Activated T-helper 1 cell treated with anti-CD3 and anti-CD28 coated beads, Interleukin-12 subunit alpha, Interleukin-12 subunit beta, Interleukin-2, Interleukin-4 antibody, amounts not matched to agents 30 ng/mL and 10 ng/mL and 1 ng/mL, durations not matched to agents 14 hours and 24 hours and 36 hours (primary cell): ENCODE measurements around the gene OR10G7. TPM values are rescaled to one million over a fixed set of nuclear protein-coding genes. Genes with fewer than 3 reads are reported as not detected.
"Not testable (repeated sequence)": the region's sequence is repeated elsewhere in the genome, so short reads cannot be mapped to it uniquely, and the experiment has no call there.

Source experiments
- DNase-seq: peaks from one replicate; pipeline ENCODE4 v3.0.0; 2021; ENCODE audit warnings: low spot score
- H3K27ac Mint-ChIP-seq: one replicate; pipeline ENCODE4 v1.8.0; 2021; ENCODE audit warnings: mild to moderate bottlenecking, mixed read lengths
- H3K27me3 Mint-ChIP-seq: one replicate; pipeline ENCODE4 v1.8.0; 2022; ENCODE audit warnings: mild to moderate bottlenecking, moderate library complexity, mixed read lengths; ENCODE audit not compliant: insufficient read depth
- H3K36me3 Mint-ChIP-seq: one replicate; pipeline ENCODE4 v1.8.0; 2021; ENCODE audit warnings: low read depth, mixed read lengths
- H3K4me1 Mint-ChIP-seq: one replicate; pipeline ENCODE4 v1.8.0; 2021; ENCODE audit warnings: low read depth, mixed read lengths
- H3K4me3 Mint-ChIP-seq: one replicate; pipeline ENCODE4 v1.8.0; 2021; ENCODE audit warnings: mild to moderate bottlenecking, moderate library complexity, mixed read lengths
- H3K9me3 Mint-ChIP-seq: one replicate; pipeline ENCODE4 v1.8.0; 2021; ENCODE audit warnings: mixed read lengths
- intact Hi-C: fragments of 100-400 bp; cut with micrococcal nuclease; formaldehyde crosslinking; loops from one replicate; pipeline ENCODE4 v1.15.1; 2024
- total RNA-seq: library from RNA; stranded (reverse); gene quantifications from 2 replicates; pipeline ENCODE4 v1.2.3, GENCODE V29; 2022

The OR10G7 gene
- total RNA-seq, 1 donor from 2014 or later: not detected

DNA sequence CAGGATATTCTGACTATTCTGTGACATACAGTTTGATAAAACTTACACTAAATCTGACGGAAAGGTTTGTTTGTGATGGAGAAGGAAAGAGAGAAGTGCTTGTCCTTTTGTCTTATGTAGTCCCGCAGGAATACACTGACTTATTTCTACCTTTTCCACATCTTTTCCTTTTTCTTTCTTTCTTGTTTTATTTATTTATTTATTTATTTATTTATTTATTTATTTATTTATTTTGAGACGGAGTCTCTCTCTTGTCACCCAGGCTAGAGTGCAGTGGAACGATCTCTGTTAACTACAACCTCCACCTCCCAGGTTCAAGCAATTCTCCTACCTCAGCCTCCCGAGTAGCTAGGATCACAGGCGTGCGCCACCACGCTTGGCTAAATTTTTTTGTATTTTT lies 31.0 kb upstream of the OR10G7 start:
- intact Hi-C loops: no loop called here
- peaks cover 24% of the 10 kb centered on the region for H3K4me1 Mint-ChIP-seq
- no peak overlapping the region for H3K4me3 Mint-ChIP-seq
- H3K27ac Mint-ChIP-seq: no peak overlapping the region
- DNase-seq: no peak
- peaks cover 19% of the 10 kb centered on the region for H3K27me3 Mint-ChIP-seq
- no peaks in the 10 kb centered on the region for H3K9me3 Mint-ChIP-seq
- no peaks in the 10 kb centered on the region for H3K36me3 Mint-ChIP-seq

GRCh38 chr11:124071623-124071948 lies 30.5 kb upstream of the OR10G7 start:
- no peaks in the 10 kb centered on the region for H3K36me3 Mint-ChIP-seq
- peaks cover 24% of the 10 kb centered on the region for H3K4me1 Mint-ChIP-seq
- peaks cover 16% of the 10 kb centered on the region for H3K27me3 Mint-ChIP-seq
- intact Hi-C loops: loop anchor here (1.0 to 2.0 kb wide), 4 partner anchors 44 to 515 kb away; partner anchors contain the start of gene VWA5A
- no peak overlapping the region for H3K27ac Mint-ChIP-seq
- H3K9me3 Mint-ChIP-seq: no peaks in the 10 kb centered on the region
- DNase-seq: no peak
- H3K4me3 Mint-ChIP-seq: no peak overlapping the region

DNA sequence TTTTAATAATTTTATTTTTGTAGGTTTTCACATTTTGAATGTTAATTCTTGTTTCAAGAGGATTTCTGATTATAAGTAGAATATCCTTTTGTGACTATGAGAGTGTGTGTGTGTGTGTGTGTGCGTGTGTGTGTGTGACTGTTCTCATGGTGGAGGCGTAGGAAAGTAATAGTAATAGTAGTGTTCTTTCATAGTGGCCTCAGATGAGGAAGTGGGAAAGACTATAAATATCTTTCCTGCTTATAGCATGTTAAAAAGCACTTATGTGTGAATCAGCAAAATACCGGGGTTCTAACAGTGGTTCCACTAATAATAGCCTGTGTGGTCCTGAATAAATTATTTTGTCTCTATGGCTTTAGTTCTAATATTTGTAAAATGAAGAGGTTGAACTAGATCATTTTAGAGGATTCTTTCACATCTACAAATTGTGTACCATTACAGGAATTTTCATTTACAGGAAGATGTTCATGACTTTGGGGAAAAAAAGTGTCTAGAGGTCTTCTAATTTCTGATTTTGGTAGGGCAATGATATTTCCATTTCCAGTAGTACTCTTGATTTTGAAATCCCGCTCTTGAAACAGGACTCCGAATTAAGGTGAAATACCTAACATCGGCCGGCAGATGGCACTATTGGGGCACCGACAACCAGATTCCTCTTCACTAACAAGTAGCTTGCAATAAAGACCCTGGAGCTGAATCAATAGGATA lies 29.9 kb upstream of the OR10G7 start:
- DNase-seq: peak; percentile 41
- Mint-ChIP-seq H3K36me3 (no peaks in the 10 kb centered on the region), H3K9me3 (no peaks in the 10 kb centered on the region), H3K4me3 (peak overlapping the region; percentile 6), H3K27me3 (peaks cover 14% of the 10 kb centered on the region), H3K27ac (peak overlapping the region; percentile 63), H3K4me1 (peaks cover 24% of the 10 kb centered on the region)
- intact Hi-C loops: loop anchor here (1.0 to 2.0 kb wide), 4 partner anchors 44 to 516 kb away; partner anchors contain the start of gene VWA5A

- H3K27ac Mint-ChIP-seq: no peak overlapping the region
- peaks cover 14% of the 10 kb centered on the region for H3K27me3 Mint-ChIP-seq
- DNase-seq: peak; percentile 38
- intact Hi-C loops: loop anchor here (2.0 to 5.0 kb wide), 4 partner anchors 327 to 517 kb away; partner anchors contain the start of gene ZNF202
- H3K4me1 Mint-ChIP-seq: peaks cover 24% of the 10 kb centered on the region
- H3K36me3 Mint-ChIP-seq: no peaks in the 10 kb centered on the region
- no peaks in the 10 kb centered on the region for H3K9me3 Mint-ChIP-seq
- peak overlapping the region; percentile 41 for H3K4me3 Mint-ChIP-seq
Measured at GRCh38 chr11:124069429-124070401, 28.6 kb upstream of the OR10G7 start.

DNA sequence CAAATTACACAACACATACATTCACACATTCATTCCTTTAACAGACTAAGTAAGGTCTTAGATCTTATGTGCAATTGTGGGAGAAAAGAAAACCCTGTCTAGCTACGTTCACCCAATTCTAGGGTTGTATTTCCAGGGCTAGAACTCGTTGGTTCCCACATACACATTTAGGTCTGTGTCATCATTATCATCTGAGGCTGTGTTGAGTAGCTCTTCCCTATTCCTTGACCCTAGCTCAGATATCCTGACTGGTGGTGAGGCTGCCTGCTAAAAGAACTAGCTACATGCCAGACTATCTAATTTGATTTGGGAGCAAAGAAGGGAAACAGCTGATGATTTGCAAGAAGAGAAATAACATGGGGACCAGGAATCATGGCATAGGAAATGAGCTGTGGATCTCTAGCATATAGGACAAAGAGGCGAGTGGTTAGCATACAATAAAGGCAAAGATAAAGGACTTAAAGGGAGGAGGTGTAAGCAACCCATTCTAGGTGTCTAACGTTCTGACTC lies 27.5 kb upstream of the OR10G7 start:
- Mint-ChIP-seq H3K9me3 (no peaks in the 10 kb centered on the region), H3K4me1 (peaks cover 24% of the 10 kb centered on the region), H3K27ac (no peak overlapping the region), H3K36me3 (no peaks in the 10 kb centered on the region), H3K27me3 (peaks cover 14% of the 10 kb centered on the region), H3K4me3 (no peak overlapping the region)
- intact Hi-C loops: loop anchor here (5.0 kb wide), 2 partner anchors 326 to 426 kb away; partner anchors contain the start of gene ZNF202
- DNase-seq: no peak

DNA sequence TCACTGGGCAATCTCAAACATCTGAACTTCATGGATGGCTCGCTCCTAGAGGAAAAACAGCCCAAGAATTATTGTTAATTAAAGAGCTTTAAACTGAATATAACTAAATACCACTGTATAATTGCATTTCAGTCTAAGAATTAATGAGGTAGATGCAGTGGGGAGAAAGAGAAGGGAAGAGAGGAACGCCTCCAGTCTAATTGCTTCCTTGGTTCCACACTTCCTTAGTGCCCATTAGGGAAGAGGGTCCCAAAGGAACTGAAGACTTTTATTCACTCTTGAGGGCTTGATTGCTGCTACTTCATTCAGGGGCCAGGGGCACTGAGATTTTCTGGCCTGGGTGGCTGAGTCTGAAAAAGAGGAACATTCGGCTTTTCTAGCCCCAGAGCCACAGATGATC lies 11.8 kb upstream of the OR10G7 start:
- intact Hi-C loops: no loop called here
- no peaks in the 10 kb centered on the region for H3K4me1 Mint-ChIP-seq
- DNase-seq: no peak
- no peak overlapping the region for H3K27ac Mint-ChIP-seq
- H3K9me3 Mint-ChIP-seq: no peaks in the 10 kb centered on the region
- H3K27me3 Mint-ChIP-seq: peaks cover 1% of the 10 kb centered on the region
- no peak overlapping the region for H3K4me3 Mint-ChIP-seq
- H3K36me3 Mint-ChIP-seq: no peaks in the 10 kb centered on the region

DNA sequence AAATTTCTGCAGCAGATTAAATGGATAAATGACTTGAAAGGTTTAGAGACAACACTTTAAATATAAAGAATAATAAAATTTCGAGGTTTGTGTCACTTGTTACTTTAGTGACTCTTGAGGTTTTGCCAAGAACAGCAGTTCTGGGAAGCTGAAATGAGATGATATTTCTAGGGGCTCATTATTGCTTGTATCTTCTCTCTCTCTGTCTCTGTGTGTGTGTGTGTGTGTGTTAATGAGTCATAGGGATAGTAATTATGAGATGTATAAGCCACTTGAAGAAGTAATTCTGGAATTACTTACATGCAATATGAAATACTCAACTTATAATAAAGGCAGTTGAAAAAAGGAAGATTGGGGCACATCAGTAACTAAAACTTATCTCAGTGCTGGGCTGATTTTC lies 9.6 kb upstream of the OR10G7 start:
- no peaks in the 10 kb centered on the region for H3K4me1 Mint-ChIP-seq
- H3K36me3 Mint-ChIP-seq: no peaks in the 10 kb centered on the region
- intact Hi-C loops: no loop called here

GRCh38 chr11:124043420-124043819 lies 2.3 kb upstream of the OR10G7 start:
- no peak for DNase-seq
- Mint-ChIP-seq H3K4me1 (no peaks in the 10 kb centered on the region), H3K4me3 (no peak overlapping the region), H3K27ac (no peak overlapping the region), H3K36me3 (no peaks in the 10 kb centered on the region), H3K9me3 (no peaks in the 10 kb centered on the region), H3K27me3 (no peaks in the 10 kb centered on the region)
- intact Hi-C loops: no loop called here

More for the DNA sequence above, 9.6 kb upstream of the OR10G7 start:
- Mint-ChIP-seq H3K27me3 (no peaks in the 10 kb centered on the region), H3K9me3 (no peaks in the 10 kb centered on the region), H3K4me3 (no peak overlapping the region), H3K27ac (no peak overlapping the region)
- no peak for DNase-seq

DNA sequence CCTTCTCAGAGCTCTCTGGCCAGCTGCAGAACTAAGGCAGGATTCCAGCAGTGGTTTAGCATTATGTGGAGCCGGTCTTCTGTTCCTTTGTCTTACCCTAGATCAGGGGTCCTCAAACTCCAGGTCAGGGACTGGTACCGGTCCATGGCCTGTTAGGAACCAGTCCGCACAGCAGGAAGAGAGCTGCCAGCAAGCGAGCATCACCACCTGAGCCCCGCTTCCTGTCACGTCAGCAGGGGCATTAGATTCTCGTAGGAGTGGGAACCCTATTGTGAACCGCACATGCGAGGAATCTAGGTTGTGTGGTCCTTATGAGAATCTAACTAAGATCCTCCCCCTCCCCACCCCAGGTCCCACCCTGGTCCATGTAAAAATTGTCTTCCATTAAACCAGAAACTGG lies 1.6 kb downstream of the OR10G7 start:
- Mint-ChIP-seq H3K4me3 (no peak overlapping the region), H3K36me3 (no peaks in the 10 kb centered on the region), H3K4me1 (no peaks in the 10 kb centered on the region), H3K9me3 (no peaks in the 10 kb centered on the region), H3K27ac (no peak overlapping the region), H3K27me3 (peaks cover 2% of the 10 kb centered on the region)
- DNase-seq: no peak
- intact Hi-C loops: no loop called here

GRCh38 chr11:124036666-124037065 lies 4.5 kb downstream of the OR10G7 start:
- H3K27me3 Mint-ChIP-seq: peaks cover 2% of the 10 kb centered on the region
- no peaks in the 10 kb centered on the region for H3K9me3 Mint-ChIP-seq
- intact Hi-C loops: no loop called here
- no peaks in the 10 kb centered on the region for H3K36me3 Mint-ChIP-seq
- no peaks in the 10 kb centered on the region for H3K4me1 Mint-ChIP-seq
- no peak overlapping the region for H3K4me3 Mint-ChIP-seq
- DNase-seq: no peak
- no peak overlapping the region for H3K27ac Mint-ChIP-seq

GRCh38 chr11:124026498-124026897 lies 14.6 kb downstream of the OR10G7 start, which contains the start of gene OR10G8:
Gene OR10G8 (plus strand): TSS chr11:124026798. CDS start chr11:124029623, 2,825 bp downstream.
- intact Hi-C loops: no loop called here

DNA sequence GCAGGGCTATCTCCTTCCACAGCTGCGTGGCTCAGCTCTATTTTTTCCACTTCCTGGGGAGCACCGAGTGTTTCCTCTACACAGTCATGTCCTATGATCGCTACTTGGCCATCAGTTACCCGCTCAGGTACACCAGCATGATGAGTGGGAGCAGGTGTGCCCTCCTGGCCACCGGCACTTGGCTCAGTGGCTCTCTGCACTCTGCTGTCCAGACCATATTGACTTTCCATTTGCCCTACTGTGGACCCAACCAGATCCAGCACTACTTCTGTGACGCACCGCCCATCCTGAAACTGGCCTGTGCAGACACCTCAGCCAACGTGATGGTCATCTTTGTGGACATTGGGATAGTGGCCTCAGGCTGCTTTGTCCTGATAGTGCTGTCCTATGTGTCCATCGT lies 25.3 kb downstream of the OR10G7 start:
- intact Hi-C loops, H3K4me3 Mint-ChIP-seq, H3K27me3 Mint-ChIP-seq, DNase-seq, H3K36me3 Mint-ChIP-seq, H3K27ac Mint-ChIP-seq, H3K9me3 Mint-ChIP-seq, H3K4me1 Mint-ChIP-seq: not testable (repeated sequence)

More at GRCh38 chr11:124026498-124026897, 14.6 kb downstream of the OR10G7 start, which contains the start of gene OR10G8:
- Mint-ChIP-seq H3K27me3 (no peaks in the 10 kb centered on the region), H3K27ac (no peak within 1 kb of the TSS), H3K4me3 (no peak within 1 kb of the TSS), H3K9me3 (no peaks in the 10 kb centered on the region), H3K4me1 (no peaks in the 10 kb centered on the region), H3K36me3 (no peaks in the 10 kb centered on the region)
- no peak for DNase-seq

GRCh38 chr11:124012697-124013096 lies 28.4 kb downstream of the OR10G7 start, which contains the start of gene OR10G4:
Gene OR10G4 (plus strand): TSS chr11:124012997. CDS start chr11:124015575, 2,578 bp downstream.
- DNase-seq: no peak
- Mint-ChIP-seq H3K27me3 (no peaks in the 10 kb centered on the region), H3K9me3 (no peaks in the 10 kb centered on the region), H3K27ac (no peak within 1 kb of the TSS), H3K4me1 (no peaks in the 10 kb centered on the region), H3K4me3 (no peak within 1 kb of the TSS), H3K36me3 (no peaks in the 10 kb centered on the region)
- intact Hi-C loops: no loop called here
